K562 (cell line): ENCODE data around the gene KMT5C. TPM values are rescaled to one million over a fixed set of nuclear protein-coding genes. Genes with fewer than 3 reads are reported as not detected.
A peak's percentile ranks its signal among the peaks of the same experiment; 100 is the strongest.

Source experiments
- CAMTA2 ChIP-seq: fragments of 250-450 bp; sonication (Bioruptor Pico); conservative IDR thresholded peaks from 2 replicates; pipeline ENCODE4 v1.5.1; 2022
- DPF2 ChIP-seq: fragments of 450-650 bp; IDR thresholded peaks from 2 replicates; pipeline ENCODE4 v1.6.1; 2016
- E2F1 ChIP-seq: sonication (generic); formaldehyde crosslinking; IDR thresholded peaks from 2 replicates; pipeline ENCODE4 v1.8.1; 2023; ENCODE audit warnings: mild to moderate bottlenecking, missing genetic modification reagents, moderate library complexity
- EGR1 ChIP-seq: fragments of 450-650 bp; conservative IDR thresholded peaks from 2 replicates; pipeline ENCODE4 v1.6.1; 2017; ENCODE audit warnings: mild to moderate bottlenecking
- ELF2 ChIP-seq: fragments of 250-450 bp; sonication (Bioruptor Pico); IDR thresholded peaks from 2 replicates; pipeline ENCODE4 v1.5.0; 2021; ENCODE audit warnings: mild to moderate bottlenecking
- GABPB1 ChIP-seq: sonication (generic); formaldehyde crosslinking; IDR thresholded peaks from 2 replicates; pipeline ENCODE4 v1.8.0; 2022; ENCODE audit warnings: mild to moderate bottlenecking, missing genetic modification reagents
- IRF9 ChIP-seq: fragments of 450-650 bp; IDR thresholded peaks from 2 replicates; pipeline ENCODE4 v1.6.1; 2016; ENCODE audit warnings: missing biosample characterization, missing genetic modification characterization
- JUNB ChIP-seq: fragments of 450-650 bp; formaldehyde crosslinking; conservative IDR thresholded peaks from 2 replicates; pipeline ENCODE4 v1.4.0; 2020; ENCODE audit warnings: mild to moderate bottlenecking
- KDM4B ChIP-seq, 2 experiments: fragments of 450-650 bp in 1 of 2; sonication (generic) in 1 of 2; IDR thresholded peaks; 2 replicates each; pipeline ENCODE4 v1.6.1; 2016 to 2017; ENCODE audit warnings: borderline replicate concordance in 2 of 2, antibody characterized with exemption in 1 of 2, low read depth in 1 of 2, mild to moderate bottlenecking in 1 of 2
- MAX ChIP-seq: sonication (generic); formaldehyde crosslinking; IDR thresholded peaks from 2 replicates; pipeline ENCODE4 v1.9.0; 2022; ENCODE audit warnings: mild to moderate bottlenecking, missing genetic modification reagents
- NFE2 ChIP-seq: IDR thresholded peaks from 2 replicates; pipeline ENCODE4 v1.6.1; 2014; ENCODE audit warnings: antibody characterized with exemption, low read depth
- PHTF2 ChIP-seq: fragments of 250-450 bp; sonication (Bioruptor Pico); IDR thresholded peaks from 2 replicates; pipeline ENCODE4 v1.5.0; 2021; ENCODE audit warnings: mild to moderate bottlenecking
- PRDM10 ChIP-seq: fragments of 450-650 bp; IDR thresholded peaks from 2 replicates; pipeline ENCODE4 v1.6.1; 2018; ENCODE audit not compliant: partially characterized antibody
- PYGO2 ChIP-seq: fragments of 450-650 bp; IDR thresholded peaks from 2 replicates; pipeline ENCODE4 v1.6.1; 2016; ENCODE audit warnings: mild to moderate bottlenecking, missing genetic modification characterization, moderate library complexity, missing compliant biosample characterization
- RB1 ChIP-seq: fragments of 450-650 bp; IDR thresholded peaks from 2 replicates; pipeline ENCODE4 v1.6.1; 2017; ENCODE audit warnings: low read depth, mild to moderate bottlenecking
- RBFOX2 ChIP-seq: fragments of 200-400 bp; formaldehyde crosslinking; IDR thresholded peaks from 2 replicates; pipeline ENCODE4 v1.6.1; 2017; ENCODE audit warnings: low read depth, mild to moderate bottlenecking, low read length, moderate library complexity
- RNF2 ChIP-seq: sonication (generic); IDR thresholded peaks from 2 replicates; pipeline ENCODE4 v1.6.1; 2016
- ZNF175 ChIP-seq: fragments of 200-800 bp; sonication (Bioruptor generic); IDR thresholded peaks from 2 replicates; pipeline ENCODE4 v1.6.1; 2016; ENCODE audit warnings: low read depth, mild to moderate bottlenecking, missing genetic modification characterization, missing compliant biosample characterization
- ZNF24 ChIP-seq: fragments of 450-650 bp; IDR thresholded peaks from 2 replicates; pipeline ENCODE4 v1.6.1; 2016
- ZNF76 ChIP-seq: fragments of 250-450 bp; sonication (Bioruptor Pico); IDR thresholded peaks from 2 replicates; pipeline ENCODE4 v1.4.0; 2020; ENCODE audit warnings: mild to moderate bottlenecking, moderate library complexity, borderline replicate concordance
- polyA plus RNA-seq, 8 experiments: library from polyadenylated mRNA; depleted of rRNA in 4 of 8; stranded (reverse) in 5 of 8; unstranded in 3 of 8; fragments of >200 nt; fragmentation: Nextera tagmentation in 2 of 8; fragmentation: Illumina TruSeq in 1 of 8; extraction: Ambion mirVana in 2 of 8; extraction: Trizol in 1 of 8; gene quantifications; 2 replicates each; pipeline versions ENCODE4 v1.2.1 to v1.2.3, GENCODE V29; 2011 to 2014; ENCODE audit warnings: inconsistent platforms in 1 of 8, missing spikeins in 1 of 8
- total RNA-seq, 7 experiments: library from RNA; depleted of rRNA in 6 of 7; stranded (reverse); fragments of >200 nt in 6 of 7; fragmentation: Illumina TruSeq in 2 of 7; extraction: Trizol in 2 of 7; gene quantifications; 2 replicates each; pipeline versions ENCODE4 v1.2.1 to v1.2.3, GENCODE V29; 2011 to 2021; ENCODE audit warnings: low replicate concordance in 1 of 7

KMT5C gene
- total and polyA plus RNA-seq, 9 of the 15 experiments (the other 6 are each of a cell fraction or from before 2014, with no cell fraction given): 0.15 to 53.5 (median 16.6) TPM

GRCh38 chr19:55385724-55386492 is 46.2 kb downstream of the KMT5C start, which contains the start of gene RPL28 (continued):
- TF ChIP-seq ELF2 (CRISPR knock-in tag) (peak; percentile 20; the same call in 1 of the 2 replicates), PYGO2 (no peak), RBFOX2 (peak; percentile 99), GABPB1 (peak; percentile 95), ZNF76 (0 out of 2 replicates have a peak, but pooled peaks have one; percentile 69), PHTF2 (CRISPR knock-in tag) (no peak), E2F1 (CRISPR knock-in tag) (0 out of 2 replicates have a peak, but pooled peaks have one; percentile 32), ZNF24 (no peak), MAX (peak; percentile 89), KDM4B (IDR thresholded peaks at IDR 0.05; ENCODE audit: borderline replicate concordance in 2 of 2, low read depth in 1 of 2) (peak in 1 of 2 experiments; percentile 88; a peak in 2 of 4 replicates), JUNB (CRISPR knock-in tag) (no peak), EGR1 (no peak), IRF9 (no peak), CAMTA2 (CRISPR knock-in tag) (0 out of 2 replicates have a peak, but pooled peaks have one; percentile 44), ZNF175 (no peak), NFE2 (0 out of 2 replicates have a peak, but pooled peaks have one; percentile 15), RB1 (peak; percentile 68), DPF2 (0 out of 2 replicates have a peak, but pooled peaks have one; percentile 13), PRDM10 (no peak), RNF2 (peak; percentile 60; the same call in 1 of the 2 replicates)
